ENCODE data around the gene CBX5.

The CBX5 gene

GRCh38 chr12:54199917-54200316, 80.0 kb downstream of the CBX5 start:
- TF ChIP-seq, protein P1, sequence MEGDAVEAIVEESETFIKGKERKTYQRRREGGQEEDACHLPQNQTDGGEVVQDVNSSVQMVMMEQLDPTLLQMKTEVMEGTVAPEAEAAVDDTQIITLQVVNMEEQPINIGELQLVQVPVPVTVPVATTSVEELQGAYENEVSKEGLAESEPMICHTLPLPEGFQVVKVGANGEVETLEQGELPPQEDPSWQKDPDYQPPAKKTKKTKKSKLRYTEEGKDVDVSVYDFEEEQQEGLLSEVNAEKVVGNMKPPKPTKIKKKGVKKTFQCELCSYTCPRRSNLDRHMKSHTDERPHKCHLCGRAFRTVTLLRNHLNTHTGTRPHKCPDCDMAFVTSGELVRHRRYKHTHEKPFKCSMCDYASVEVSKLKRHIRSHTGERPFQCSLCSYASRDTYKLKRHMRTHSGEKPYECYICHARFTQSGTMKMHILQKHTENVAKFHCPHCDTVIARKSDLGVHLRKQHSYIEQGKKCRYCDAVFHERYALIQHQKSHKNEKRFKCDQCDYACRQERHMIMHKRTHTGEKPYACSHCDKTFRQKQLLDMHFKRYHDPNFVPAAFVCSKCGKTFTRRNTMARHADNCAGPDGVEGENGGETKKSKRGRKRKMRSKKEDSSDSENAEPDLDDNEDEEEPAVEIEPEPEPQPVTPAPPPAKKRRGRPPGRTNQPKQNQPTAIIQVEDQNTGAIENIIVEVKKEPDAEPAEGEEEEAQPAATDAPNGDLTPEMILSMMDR (IDR thresholded peaks at IDR 0.05; ENCODE audit: extremely low read depth, insufficient read depth, missing control alignments), result no peak
- DNase-seq (ENCODE audit: low spot score), result no peak
- in situ Hi-C loops (cut with MboI; ENCODE audit: low pct_unique_long_range_greater_than_20kb, low sequenced_read_pairs, unreplicated experiment), result loop anchor here (10.0 kb wide), 1 partner anchor 175 kb away; the partner anchor contains the start of gene HOXC6

DNA sequence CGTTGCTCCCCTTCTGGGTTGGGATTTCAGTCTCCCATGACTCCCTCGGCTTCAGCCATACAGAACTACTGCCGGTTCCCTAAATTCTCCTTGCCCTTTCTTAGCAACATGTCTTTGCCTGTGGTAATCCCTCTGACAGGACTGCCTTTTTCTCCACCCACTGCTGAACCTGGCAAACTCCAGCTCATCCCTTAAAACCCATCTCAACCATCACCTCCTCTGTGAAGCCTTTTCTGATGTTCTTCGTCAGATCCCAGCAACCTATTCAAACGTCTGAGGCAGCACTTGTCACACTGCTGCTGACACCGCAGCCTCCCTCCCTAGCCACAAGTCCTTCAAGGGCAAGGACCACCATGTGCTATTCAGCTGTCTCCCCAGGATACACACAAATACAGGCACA, 80.9 kb downstream of the CBX5 start:
- TF ChIP-seq, protein P1 (IDR thresholded peaks at IDR 0.05; ENCODE audit: extremely low read depth, insufficient read depth, missing control alignments), result no peak
- in situ Hi-C loops (cut with MboI; ENCODE audit: low pct_unique_long_range_greater_than_20kb, low sequenced_read_pairs, unreplicated experiment), result loop anchor here (10.0 kb wide), 1 partner anchor 174 kb away; the partner anchor contains the start of gene HOXC6
- DNase-seq (ENCODE audit: low spot score), result no peak

DNA sequence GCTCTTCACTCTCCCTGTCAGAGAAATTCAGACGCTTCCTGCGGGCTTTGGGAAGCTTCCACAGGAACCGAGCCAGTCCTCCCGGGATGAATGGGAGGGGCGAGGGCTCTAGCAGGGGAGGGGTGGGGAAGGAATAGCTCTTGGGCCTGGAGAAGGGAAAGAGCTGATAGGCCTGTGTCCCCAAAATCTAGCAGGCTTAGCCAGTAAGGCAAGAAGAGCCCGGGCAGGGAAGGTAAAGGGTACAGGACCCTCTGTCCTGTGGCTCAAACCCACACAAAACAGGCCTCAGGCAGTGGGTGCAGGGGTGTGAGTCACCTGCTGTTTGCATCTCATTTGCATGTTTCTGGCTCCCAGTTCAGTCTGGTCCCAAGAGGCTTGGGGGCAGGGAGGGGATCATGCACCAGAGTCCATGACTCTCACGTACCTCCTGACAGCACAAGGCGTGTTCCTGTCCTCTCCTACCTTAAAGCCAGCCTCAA, 82.5 kb downstream of the CBX5 start:
- in situ Hi-C loops (cut with MboI; ENCODE audit: low pct_unique_long_range_greater_than_20kb, low sequenced_read_pairs, unreplicated experiment), result loop anchor here (10.0 kb wide), 1 partner anchor 173 kb away; the partner anchor contains the start of gene HOXC6
- no peak for DNase-seq (ENCODE audit: low spot score)
- TF ChIP-seq, protein P1 (IDR thresholded peaks at IDR 0.05; ENCODE audit: extremely low read depth, insufficient read depth, missing control alignments), result no peak

DNA sequence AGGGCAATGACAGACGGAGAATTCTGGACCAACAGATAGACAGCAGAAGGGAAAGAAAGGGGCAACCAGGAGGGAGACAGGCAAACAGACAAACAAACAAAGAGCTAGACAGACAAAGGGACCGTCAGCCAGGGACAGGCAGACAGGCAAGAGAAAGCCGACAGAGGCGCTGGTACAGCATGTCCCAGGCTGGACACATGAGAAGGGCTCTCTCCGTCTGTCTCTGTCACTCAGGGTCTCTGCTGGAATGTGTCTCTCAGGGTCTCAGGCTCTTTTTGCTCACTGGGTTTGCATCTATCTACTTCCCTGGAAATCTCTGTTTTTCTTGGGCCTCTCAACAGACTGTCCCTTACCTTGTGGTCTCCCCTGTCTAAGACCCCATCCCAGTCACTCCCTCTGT, 82.9 kb downstream of the CBX5 start:
- TF ChIP-seq, protein P1 (IDR thresholded peaks at IDR 0.05; ENCODE audit: extremely low read depth, insufficient read depth, missing control alignments), result no peak
- no peak for DNase-seq (ENCODE audit: low spot score)
- in situ Hi-C loops (cut with MboI; ENCODE audit: low pct_unique_long_range_greater_than_20kb, low sequenced_read_pairs, unreplicated experiment), result loop anchor here (10.0 kb wide), 1 partner anchor 172 kb away; the partner anchor contains the start of gene HOXC6

DNA sequence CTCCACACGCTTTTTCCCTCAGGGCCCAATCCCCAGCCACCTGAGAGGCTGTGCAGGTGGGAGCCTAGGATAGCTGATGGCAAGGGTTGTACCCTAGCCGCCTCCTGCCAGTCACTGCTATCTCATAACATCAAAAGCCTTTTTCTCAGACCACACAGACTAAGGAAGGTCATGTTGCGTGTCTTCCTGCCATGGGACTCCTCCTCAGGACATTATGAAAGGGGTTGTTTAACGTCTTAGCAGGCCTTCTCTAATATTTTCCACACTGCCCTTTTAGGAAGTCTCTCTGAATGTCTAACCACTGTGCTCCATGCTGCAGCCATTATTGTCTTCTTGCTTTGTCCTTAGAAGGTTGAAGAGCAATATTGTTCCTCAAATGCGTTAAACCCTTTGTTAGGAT, 83.5 kb downstream of the CBX5 start:
- TF ChIP-seq, protein P1 (IDR thresholded peaks at IDR 0.05; ENCODE audit: extremely low read depth, insufficient read depth, missing control alignments), result no peak
- in situ Hi-C loops (cut with MboI; ENCODE audit: low pct_unique_long_range_greater_than_20kb, low sequenced_read_pairs, unreplicated experiment), result loop anchor here (10.0 kb wide), 1 partner anchor 172 kb away; the partner anchor contains the start of gene HOXC6
- DNase-seq (ENCODE audit: low spot score), result no peak

- TF ChIP-seq, protein P1 (IDR thresholded peaks at IDR 0.05; ENCODE audit: extremely low read depth, insufficient read depth, missing control alignments), result no peak
- in situ Hi-C loops (cut with MboI; ENCODE audit: low pct_unique_long_range_greater_than_20kb, low sequenced_read_pairs, unreplicated experiment), result loop anchor here (10.0 kb wide), 1 partner anchor 171 kb away; the partner anchor contains the start of gene HOXC6
- DNase-seq (ENCODE audit: low spot score), result no peak
These were observed 84.1 kb downstream of the CBX5 start for GRCh38 chr12:54195737-54196347.
